Activated CD8-positive, alpha-beta T cell treated with anti-CD3 and anti-CD28 coated beads for 36 hours (primary cell): ENCODE results near the gene PCDHGA8. TPM values are rescaled to one million over a fixed set of nuclear protein-coding genes. Genes with fewer than 3 reads are reported as not detected.
A peak's percentile ranks its signal among the peaks of the same experiment; 100 is the strongest.
"Not testable (repeated sequence)": the region's sequence is repeated elsewhere in the genome, so short reads cannot be mapped to it uniquely, and the experiment has no call there.

Experiments used
- ATAC-seq: fragments of 200-7000 bp; cut with Tn5 transposase; one replicate; pipeline ENCODE4 v1.10.0; 2021; ENCODE audit warnings: mild to moderate bottlenecking, moderate library complexity
- CTCF ChIA-PET: fragments of 350-600 bp; sonication (Branson Sonifier 250); formaldehyde crosslinking; loops from one replicate; lab custom pipeline; 2021; ENCODE audit warnings: antibody characterized with exemption; lab: Charles Lee
- POLR2A ChIA-PET: fragments of 350-600 bp; sonication (Branson Sonifier 250); formaldehyde crosslinking; loops from one replicate; lab custom pipeline; 2021; ENCODE audit warnings: antibody characterized with exemption; lab: Charles Lee
- DNase-seq: peaks from one replicate; pipeline ENCODE4 v3.0.0-alpha.2; 2020
- H3K27ac Mint-ChIP-seq: one replicate; pipeline ENCODE4 v1.8.0; 2021; ENCODE audit warnings: mild to moderate bottlenecking, mixed read lengths
- H3K27me3 Mint-ChIP-seq: one replicate; pipeline ENCODE4 v1.8.0; 2021; ENCODE audit warnings: mixed read lengths
- H3K36me3 Mint-ChIP-seq: one replicate; pipeline ENCODE4 v1.8.0; 2021; ENCODE audit warnings: low read depth, mixed read lengths
- H3K4me1 Mint-ChIP-seq: one replicate; pipeline ENCODE4 v1.8.0; 2021; ENCODE audit warnings: low read depth, mixed read lengths
- H3K4me3 Mint-ChIP-seq: one replicate; pipeline ENCODE4 v1.8.0; 2021; ENCODE audit warnings: mild to moderate bottlenecking, moderate library complexity, mixed read lengths
- H3K9me3 Mint-ChIP-seq: one replicate; pipeline ENCODE4 v1.8.0; 2021; ENCODE audit warnings: mixed read lengths
- CTCF ChIP-seq: fragments of 200-600 bp; IDR thresholded peaks from one replicate; pipeline ENCODE4 v1.8.0; 2022; ENCODE audit warnings: antibody characterized with exemption, mild to moderate bottlenecking
- intact Hi-C: fragments of 100-400 bp; cut with micrococcal nuclease; formaldehyde crosslinking; loops from one replicate; pipeline ENCODE4 v1.10.0; 2022
- total RNA-seq, 2 experiments: library from RNA; stranded (reverse); gene quantifications; one replicate each; pipeline ENCODE4 v1.2.3, GENCODE V29; 2021

PCDHGA8 gene
- total RNA-seq, 2 experiments from 2014 or later = not detected

GRCh38 chr5:141389153-141390042 is 3.0 kb upstream of the PCDHGA8 start:
- Mint-ChIP-seq H3K9me3 (peaks cover 41% of the 10 kb centered on the region), H3K36me3 (peaks cover 20% of the 10 kb centered on the region), H3K27ac (no peak overlapping the region), H3K4me1 (peaks cover 2% of the 10 kb centered on the region), H3K27me3 (peaks cover 67% of the 10 kb centered on the region), H3K4me3 (no peak overlapping the region)
- no peak for TF ChIP-seq CTCF
- ChIA-PET POLR2A (no interaction called here), CTCF (interaction anchor here (0.7 to 1.5 kb wide), 9 partner anchors 15 to 202 kb away, joined by 3 to 5 read pairs (median 3); partner anchors contain the start of genes PCDHGA11, PCDHGA3, PCDHGB3 and PCDHGB6)
- DNase-seq (no peak), ATAC-seq (no peak)
- intact Hi-C loops = no loop called here

- Mint-ChIP-seq H3K4me1 (peaks cover 2% of the 10 kb centered on the region), H3K27me3 (peaks cover 57% of the 10 kb centered on the region), H3K4me3 (no peak overlapping the region), H3K9me3 (peaks cover 29% of the 10 kb centered on the region), H3K36me3 (peaks cover 19% of the 10 kb centered on the region), H3K27ac (no peak overlapping the region)
- intact Hi-C loops = no loop called here
- TF ChIP-seq CTCF = no peak
- no peak for ATAC-seq
- POLR2A ChIA-PET = no interaction called here
- CTCF ChIA-PET = interaction anchor here (0.6 to 2.2 kb wide), 6 partner anchors 14 to 92 kb away, joined by 3 to 9 read pairs (median 3); partner anchors contain the start of genes PCDHGA1, PCDHGA10, PCDHGA12 and PCDHGB6
- no peak for DNase-seq
Observed at GRCh38 chr5:141393267-141393666, 834 bp downstream of the PCDHGA8 start.

GRCh38 chr5:141394401-141395187 is 2.2 kb downstream of the PCDHGA8 start:
- H3K4me1 Mint-ChIP-seq, intact Hi-C loops, H3K4me3 Mint-ChIP-seq, POLR2A ChIA-PET, H3K27ac Mint-ChIP-seq, ATAC-seq, DNase-seq: not testable (repeated sequence)
- Mint-ChIP-seq H3K9me3 (peaks cover 29% of the 10 kb centered on the region), H3K27me3 (peaks cover 55% of the 10 kb centered on the region), H3K36me3 (peaks cover 23% of the 10 kb centered on the region)
- CTCF ChIA-PET = interaction anchor here (3.6 kb wide), 1 partner anchor 19 kb away, joined by 19 read pairs; the partner anchor contains the start of gene PCDHGA10

GRCh38 chr5:141397756-141398551 is 5.5 kb downstream of the PCDHGA8 start, which contains the start of gene PCDHGB5:
PCDHGB5 (plus strand) TSS chr5:141397947; CDS start chr5:141398128, 181 bp downstream.
- Mint-ChIP-seq H3K4me3 (peak within 1 kb of the TSS; percentile 32), H3K9me3 (peaks cover 24% of the 10 kb centered on the region), H3K27me3 (peaks cover 54% of the 10 kb centered on the region), H3K36me3 (peaks cover 22% of the 10 kb centered on the region)
- CTCF ChIA-PET = interaction anchor here (0.7 to 3.6 kb wide), 24 partner anchors 9 to 174 kb away, joined by 3 to 19 read pairs (median 4); partner anchors contain the start of genes PCDHGA10, PCDHGA11, PCDHGA12 and PCDHGA3
- peak; percentile 59 for TF ChIP-seq CTCF
- DNase-seq (peak; percentile 52), ATAC-seq (peak; percentile 88)
- H3K27ac Mint-ChIP-seq, intact Hi-C loops, H3K4me1 Mint-ChIP-seq: not testable (repeated sequence)
- POLR2A ChIA-PET = interaction anchor here (1.0 kb wide), 1 partner anchor 116 kb away, joined by 3 read pairs; no protein-coding TSS in a partner anchor
